ENCODE data around the gene ANKRD28. TPM values are rescaled to one million over a fixed set of nuclear protein-coding genes. Genes with fewer than 3 reads are reported as not detected.
A peak's percentile ranks its signal among the peaks of the same experiment; 100 is the strongest.

Gene ANKRD28
- polyA plus RNA-seq, 1 experiment, result 50.9 TPM

GRCh38 chr3:15794303-15794771, 3.4 kb downstream of the ANKRD28 start:
- no peak for DNase-seq (ENCODE audit: low read depth)
- POLR2A ChIA-PET, result interaction anchor here (0.6 kb wide), 2 partner anchors 18 to 266 kb away, joined by 3 to 4 read pairs; no protein-coding TSS in a partner anchor
- Histone ChIP-seq H3K36me3 (ENCODE audit: control insufficient read depth, insufficient read depth, low read length) (no peaks in the 10 kb centered on the region), H3K4me3 (ENCODE audit: low read depth, low read length) (peak overlapping the region; percentile 80), H3K27me3 (ENCODE audit: control insufficient read depth, insufficient read depth, low read length) (no peaks in the 10 kb centered on the region)
- TF ChIP-seq CTCF (IDR thresholded peaks at IDR 0.05; ENCODE audit: insufficient read depth, low read depth, low read length), result no peak
- CTCF ChIA-PET, result interaction anchor here (1.2 to 1.7 kb wide), 3 partner anchors 114 to 163 kb away, joined by 3 to 5 read pairs (median 3); no protein-coding TSS in a partner anchor

- no peak for TF ChIP-seq CTCF (IDR thresholded peaks at IDR 0.05; ENCODE audit: insufficient read depth, low read depth, low read length)
- no peak overlapping the region for H3K4me3 ChIP-seq (ENCODE audit: low read depth, low read length)
- DNase-seq (ENCODE audit: low read depth), result no peak
- POLR2A ChIA-PET, result no interaction called here
- CTCF ChIA-PET, result no interaction called here
- no peaks in the 10 kb centered on the region for H3K27me3 ChIP-seq (ENCODE audit: control insufficient read depth, insufficient read depth, low read length)
- peaks cover 2% of the 10 kb centered on the region; the same call in 1 of the 2 replicates for H3K36me3 ChIP-seq (ENCODE audit: control insufficient read depth, insufficient read depth, low read length)
Measured at GRCh38 chr3:15791525-15791924, 6.3 kb downstream of the ANKRD28 start.

- Histone ChIP-seq H3K36me3 (ENCODE audit: control insufficient read depth, insufficient read depth, low read length) (peaks cover 2% of the 10 kb centered on the region; the same call in 1 of the 2 replicates), H3K4me3 (ENCODE audit: low read depth, low read length) (no peak overlapping the region), H3K27me3 (ENCODE audit: control insufficient read depth, insufficient read depth, low read length) (no peaks in the 10 kb centered on the region)
- CTCF ChIA-PET, result interaction anchor here (0.8 kb wide), 1 partner anchor 157 kb away, joined by 3 read pairs; no protein-coding TSS in a partner anchor
- DNase-seq (ENCODE audit: low read depth), result no peak
- POLR2A ChIA-PET, result no interaction called here
- no peak for TF ChIP-seq CTCF (IDR thresholded peaks at IDR 0.05; ENCODE audit: insufficient read depth, low read depth, low read length)
Measured at GRCh38 chr3:15787941-15788340, 9.8 kb downstream of the ANKRD28 start.

DNA sequence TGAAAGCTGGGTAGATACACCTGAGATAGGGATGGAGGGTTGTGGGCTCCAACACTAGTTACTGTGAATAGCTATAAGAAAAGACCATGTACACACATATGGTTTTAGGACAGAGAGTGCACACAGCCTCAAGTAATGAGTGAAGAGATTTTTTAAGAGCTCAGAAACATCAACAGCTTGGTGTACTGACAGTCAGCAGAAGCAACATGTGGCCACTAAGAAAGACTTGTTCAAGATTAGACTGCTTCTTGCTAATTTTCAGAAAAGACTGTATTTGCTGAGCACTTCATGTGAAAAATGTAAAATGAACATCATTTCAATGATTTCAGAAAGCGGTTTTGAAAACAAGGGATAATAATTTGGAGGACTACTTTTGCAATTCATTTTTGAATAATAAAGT, 10.3 kb downstream of the ANKRD28 start:
- peaks cover 2% of the 10 kb centered on the region; the same call in 1 of the 2 replicates for H3K36me3 ChIP-seq (ENCODE audit: control insufficient read depth, insufficient read depth, low read length)
- H3K4me3 ChIP-seq (ENCODE audit: low read depth, low read length), result no peak overlapping the region
- no peaks in the 10 kb centered on the region for H3K27me3 ChIP-seq (ENCODE audit: control insufficient read depth, insufficient read depth, low read length)
- ChIA-PET POLR2A (no interaction called here), CTCF (interaction anchor here (0.8 kb wide), 1 partner anchor 157 kb away, joined by 3 read pairs; no protein-coding TSS in a partner anchor)
- TF ChIP-seq CTCF (IDR thresholded peaks at IDR 0.05; ENCODE audit: insufficient read depth, low read depth, low read length), result no peak
- no peak for DNase-seq (ENCODE audit: low read depth)

DNA sequence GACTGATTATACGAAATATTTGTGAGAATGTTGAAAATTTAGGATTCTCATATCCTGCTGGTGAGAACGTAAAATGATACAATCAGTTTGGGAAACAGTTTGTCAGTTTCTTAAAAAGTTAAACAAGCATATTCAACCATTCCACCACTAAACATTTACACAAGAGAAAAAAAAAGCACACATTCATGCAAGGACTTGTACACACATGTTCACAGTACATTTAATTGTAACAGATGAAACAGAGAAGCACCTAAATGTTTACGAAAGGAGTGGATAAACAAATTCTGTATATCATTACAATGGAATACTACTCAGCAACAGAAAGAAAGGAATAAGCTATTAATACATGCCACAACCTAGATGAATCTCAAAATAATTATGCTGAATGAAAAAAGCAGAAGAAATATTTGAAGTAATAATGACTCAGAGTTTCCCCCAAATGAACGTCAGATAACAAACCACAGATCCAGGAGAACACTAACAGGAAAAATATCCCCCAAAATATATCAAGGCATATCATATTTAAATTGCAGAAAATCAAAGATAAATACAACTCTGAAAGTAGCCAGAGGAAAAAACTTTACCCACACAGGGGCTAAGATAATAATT, 14.3 kb downstream of the ANKRD28 start:
- Histone ChIP-seq H3K27me3 (ENCODE audit: control insufficient read depth, insufficient read depth, low read length) (no peaks in the 10 kb centered on the region), H3K36me3 (ENCODE audit: control insufficient read depth, insufficient read depth, low read length) (peaks cover 2% of the 10 kb centered on the region; the same call in 1 of the 2 replicates), H3K4me3 (ENCODE audit: low read depth, low read length) (no peak overlapping the region)
- DNase-seq (ENCODE audit: low read depth), result no peak
- ChIA-PET POLR2A (no interaction called here), CTCF (no interaction called here)
- TF ChIP-seq CTCF (IDR thresholded peaks at IDR 0.05; ENCODE audit: insufficient read depth, low read depth, low read length), result no peak
